GM21619 (cell line): Measurements from ENCODE around the gene ZBED2.
"Not testable (repeated sequence)": the region's sequence is repeated elsewhere in the genome, so short reads cannot be mapped to it uniquely, and the experiment has no call there.

ENCODE experiments used
- ATAC-seq: cut with Tn5 transposase; IDR thresholded peaks from one replicate; pipeline ENCODE4 v1.9.1; 2021; ENCODE audit not compliant: unreplicated experiment

Gene ZBED2

DNA sequence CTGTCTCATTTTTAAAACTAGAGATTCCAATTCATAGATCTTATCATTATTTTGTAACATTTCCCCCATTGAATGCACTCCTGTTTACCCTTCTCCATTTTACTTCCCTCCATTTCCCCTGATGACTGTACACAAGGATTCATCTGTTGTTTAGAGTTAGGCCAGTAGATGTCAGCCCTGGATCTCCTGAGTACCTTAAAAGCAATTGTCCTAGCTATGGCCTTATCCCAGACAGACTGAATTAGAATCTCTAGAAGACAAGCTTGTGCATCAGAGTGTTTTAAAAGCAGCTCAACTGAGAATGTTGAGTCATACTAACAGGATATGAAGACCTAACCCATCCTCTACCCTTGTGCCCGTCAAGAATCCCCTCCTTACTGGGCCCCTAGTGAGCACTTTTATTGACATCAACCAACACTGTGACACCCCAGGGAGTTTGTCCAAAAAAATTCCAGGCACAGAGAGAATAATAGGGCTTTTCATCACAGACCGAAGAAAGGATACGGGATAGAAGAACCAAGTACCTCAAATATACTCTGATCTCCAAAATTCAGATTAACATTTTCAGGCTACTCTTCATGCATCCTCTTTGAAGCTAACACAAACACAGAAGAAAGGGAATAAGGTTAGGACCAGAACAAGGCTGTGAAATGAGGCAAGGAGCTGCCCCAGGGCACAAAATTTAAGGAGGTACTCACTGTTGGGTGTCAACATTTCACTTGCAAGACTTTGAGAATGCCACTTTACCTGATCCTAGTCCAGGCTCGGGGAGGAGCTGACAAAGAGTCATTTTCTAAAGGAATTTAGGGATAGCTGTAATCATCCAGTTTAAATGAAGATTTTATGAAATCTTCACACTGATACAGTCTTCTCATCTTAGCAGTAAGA lies 17.1 kb downstream of the ZBED2 start:
- ATAC-seq: peak; percentile 96

DNA sequence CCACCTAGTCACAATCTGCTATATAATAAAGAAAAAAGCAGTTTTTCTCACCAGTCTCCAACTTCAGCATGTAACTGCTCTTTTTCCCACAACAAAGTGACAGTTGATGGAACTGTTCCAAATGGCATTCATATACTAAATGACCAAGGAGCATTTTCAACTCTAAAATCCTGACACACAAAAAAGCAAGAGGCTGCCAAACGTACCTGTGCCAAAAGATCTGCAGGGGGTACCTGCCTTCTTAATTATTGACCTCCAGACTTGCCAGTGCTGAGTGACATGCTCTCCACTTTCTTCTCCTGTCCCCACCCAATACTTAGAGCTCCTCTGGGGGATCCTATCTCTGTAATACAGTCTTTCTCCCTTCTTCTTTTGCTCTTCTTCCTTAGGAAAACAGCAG lies 18.0 kb downstream of the ZBED2 start:
- ATAC-seq: no peak

- ATAC-seq: no peak
Measured at GRCh38 chr3:111571907-111572460, 23.2 kb downstream of the ZBED2 start.

- no peak for ATAC-seq
Measured at GRCh38 chr3:111571282-111571681, 23.9 kb downstream of the ZBED2 start.

DNA sequence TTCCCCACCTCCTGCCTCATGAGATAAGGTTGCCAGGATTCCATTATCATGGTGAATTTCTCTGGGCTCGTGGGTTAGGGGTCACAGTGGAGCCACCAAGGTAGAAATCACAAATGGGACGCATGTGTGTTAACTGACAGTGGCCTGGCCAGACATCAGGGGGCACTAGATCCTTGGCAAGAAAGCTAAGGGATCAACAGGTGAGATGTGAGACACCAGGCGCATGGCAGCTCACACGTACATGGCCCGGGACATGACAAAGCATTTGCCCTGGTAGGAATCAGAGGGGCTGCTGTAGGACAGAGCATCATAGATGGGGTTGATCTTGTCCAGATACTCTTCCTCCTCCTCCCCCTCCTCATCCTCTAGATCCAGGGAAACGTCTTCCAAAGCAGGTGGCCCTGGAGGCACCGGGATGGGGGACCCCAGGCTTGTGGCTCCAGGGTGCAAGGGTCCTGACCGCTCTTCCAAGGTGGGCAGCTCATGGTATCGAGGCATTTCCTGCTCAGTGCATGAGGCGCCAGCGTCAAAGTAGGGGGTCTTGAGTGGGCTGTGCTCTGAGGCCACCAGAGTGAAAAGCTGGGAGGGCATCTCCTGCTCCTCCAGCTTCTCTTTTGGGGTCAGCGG lies 24.6 kb downstream of the ZBED2 start:
- ATAC-seq: no peak

- ATAC-seq: no peak
Measured at GRCh38 chr3:111568911-111569310, 26.2 kb downstream of the ZBED2 start.

DNA sequence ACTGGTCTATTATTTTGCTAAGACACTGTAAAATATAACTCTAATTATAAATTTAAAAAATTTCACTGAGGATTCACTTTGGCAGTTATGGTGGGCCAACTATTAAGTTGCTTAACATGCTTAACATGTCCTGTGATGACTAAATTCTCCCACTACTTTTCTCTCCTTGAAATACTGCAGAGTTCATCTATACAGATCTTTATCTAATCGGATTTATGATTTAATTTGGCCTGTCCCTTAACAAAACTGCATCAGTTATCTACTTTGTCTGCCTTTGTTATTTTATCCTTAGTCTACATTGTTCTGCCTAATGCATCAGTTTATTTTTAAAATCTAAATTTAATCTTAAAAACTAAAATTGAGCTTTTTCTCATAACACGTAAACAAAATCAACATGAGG lies 26.8 kb downstream of the ZBED2 start:
- ATAC-seq: no peak

GRCh38 chr3:111566844-111567243 lies 28.3 kb downstream of the ZBED2 start:
- ATAC-seq: no peak

- ATAC-seq: not testable (repeated sequence)
Measured at GRCh38 chr3:111561902-111562301, 33.2 kb downstream of the ZBED2 start.

GRCh38 chr3:111548756-111549155 lies 46.4 kb downstream of the ZBED2 start:
- ATAC-seq: no peak

DNA sequence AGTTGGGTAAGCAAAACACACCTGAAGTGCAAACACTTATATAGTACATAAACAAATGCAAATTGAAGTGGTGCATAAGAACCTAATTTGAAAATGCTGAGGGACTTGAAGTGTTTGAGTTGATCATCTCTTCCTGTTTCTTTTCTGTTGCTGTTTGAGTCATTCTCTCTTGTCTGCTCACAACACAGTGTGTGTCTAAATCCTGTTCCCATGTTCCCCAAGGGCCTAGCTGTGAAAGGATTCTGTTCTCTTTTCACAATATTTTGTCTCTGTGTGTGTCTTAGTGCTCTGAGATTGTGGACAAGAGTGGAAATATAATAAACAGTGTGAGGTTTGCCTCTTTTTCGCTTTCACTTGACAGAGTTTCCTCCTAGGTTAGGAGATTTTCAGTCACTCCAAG lies 47.1 kb downstream of the ZBED2 start:
- peak; percentile 72 for ATAC-seq

DNA sequence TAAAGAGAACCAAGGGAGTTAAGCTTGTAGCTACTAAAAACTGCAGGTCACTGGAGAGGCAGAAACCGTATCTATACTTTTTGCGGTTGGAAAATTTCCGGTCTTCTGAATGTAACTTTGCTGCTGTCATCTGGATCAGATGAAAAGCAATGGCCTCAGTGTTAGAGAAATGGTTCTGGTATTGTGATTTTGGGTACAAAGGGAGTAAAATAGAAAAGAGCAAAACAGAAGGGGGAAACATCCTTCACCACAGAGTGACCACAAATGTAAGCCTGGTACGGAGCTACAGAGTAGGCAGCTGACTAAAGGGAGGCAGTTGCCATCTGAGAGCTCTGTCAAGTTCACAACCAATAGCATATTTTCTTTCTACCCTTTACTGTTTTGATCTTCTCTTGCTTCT lies 47.5 kb downstream of the ZBED2 start:
- peak; percentile 82 for ATAC-seq

DNA sequence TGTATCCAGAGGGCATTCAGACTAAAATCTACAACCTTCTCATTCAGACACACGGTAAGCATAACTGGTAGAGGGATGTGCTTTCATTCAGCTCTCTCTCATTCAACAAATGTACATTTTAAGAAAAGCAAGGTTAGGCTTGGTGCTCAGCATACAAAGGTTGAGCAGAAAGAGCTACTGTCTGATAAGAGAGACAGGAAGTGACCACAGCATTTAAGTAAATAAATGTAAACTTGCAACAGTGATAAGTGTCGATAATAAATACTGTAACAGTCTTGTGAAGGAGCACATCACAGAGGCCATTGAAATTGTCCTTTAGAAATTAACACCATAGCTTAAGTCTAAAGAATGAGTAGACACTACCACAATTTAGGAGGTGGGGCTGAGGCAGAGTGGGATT lies 49.8 kb downstream of the ZBED2 start:
- ATAC-seq: no peak
